Measurements from ENCODE around the gene PDZK1. TPM values are rescaled to one million over a fixed set of nuclear protein-coding genes. Genes with fewer than 3 reads are reported as not detected.

Gene PDZK1
- 0.10 TPM in 1 of 2 replicates, not detected in the other for total RNA-seq

DNA sequence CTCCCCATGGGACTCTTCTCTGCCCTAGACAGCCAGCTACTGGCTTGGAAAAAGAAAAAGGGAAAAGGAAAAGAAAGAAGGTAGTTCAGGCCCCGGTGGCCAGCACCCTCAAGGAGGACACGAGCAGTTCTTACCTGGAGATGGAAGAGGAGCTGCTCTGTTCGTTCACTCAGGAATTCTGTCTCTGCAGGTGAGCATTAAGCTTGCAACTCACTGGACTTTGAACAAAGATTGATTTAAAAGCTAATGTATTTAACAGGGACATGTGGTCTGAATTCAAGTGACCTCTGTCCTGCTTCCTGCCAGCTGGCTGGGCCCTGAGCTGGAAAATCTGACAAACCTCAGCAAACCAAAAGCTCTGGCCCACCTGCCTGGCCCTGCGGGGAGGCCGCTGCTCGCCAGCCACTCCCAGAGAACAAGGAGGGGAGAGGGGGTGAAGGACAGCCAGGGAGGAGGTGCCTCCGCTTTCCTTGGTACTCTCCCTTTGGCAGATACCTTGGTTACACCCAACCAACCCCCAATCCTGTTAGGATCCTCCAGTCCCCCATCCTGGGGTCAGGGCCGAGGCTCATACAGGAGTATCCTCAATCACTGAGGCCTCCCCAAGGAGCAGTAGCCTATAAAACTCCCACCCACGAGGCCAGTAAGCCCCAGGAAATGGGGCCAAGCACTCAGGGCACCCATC, at the start of gene PDZK1:
TSS of gene PDZK1 (minus strand) at position 186 of the 685 bp plus-strand sequence. CDS start 19,347 bp downstream, outside the sequence.

DNA sequence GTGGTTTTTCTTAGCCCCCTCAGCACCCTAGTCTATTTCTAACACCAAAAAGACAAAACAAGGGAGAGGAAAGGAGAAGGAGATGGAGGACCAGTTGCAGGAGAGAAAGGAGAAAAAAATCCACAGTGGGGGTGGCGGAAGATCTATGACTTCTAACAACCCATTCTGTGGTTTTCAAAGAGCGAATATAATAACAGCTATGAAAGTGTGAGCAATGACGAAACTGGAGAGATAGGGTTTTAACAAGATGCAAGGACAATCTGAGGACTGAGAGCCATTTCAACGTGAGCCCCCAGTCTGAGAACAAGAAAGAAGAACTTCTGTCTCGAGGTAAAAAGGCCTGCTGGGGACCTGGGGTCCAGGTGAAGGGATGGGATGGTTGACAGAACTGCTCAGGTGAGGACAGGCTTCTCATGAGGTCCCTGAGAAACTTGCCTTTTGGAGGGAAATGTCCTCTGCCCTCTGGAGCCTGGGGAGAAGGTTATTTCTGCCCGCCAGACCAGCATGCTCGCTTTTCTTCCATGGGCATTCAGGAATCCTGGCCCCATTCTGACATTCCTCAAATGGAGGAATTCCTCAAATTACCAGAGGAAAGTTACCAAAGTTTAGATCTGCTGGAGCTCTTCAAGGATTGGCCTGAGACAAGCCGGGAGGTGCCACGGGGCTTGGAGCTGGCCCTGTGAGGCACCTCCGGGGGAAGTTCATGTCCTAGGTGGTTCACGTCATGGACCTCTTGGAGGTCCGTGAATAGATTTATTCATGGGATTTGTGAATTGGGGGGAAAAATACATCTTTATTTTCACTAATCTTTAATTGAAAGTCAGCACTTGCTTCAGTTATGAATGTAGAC, 12.3 kb upstream of the PDZK1 start, which contains the start of gene CD160:
TSS of gene CD160 (plus strand) at position 270 of the 850 bp plus-strand sequence. CDS start 8,829 bp downstream, outside the sequence.

Other genes starting within 250 kb of the PDZK1 start
- 20.8 and 32.6 TPM in 2 replicates for gene GPR89A, start 99.4 kb downstream of the PDZK1 start, total RNA-seq
- not detected in 2 replicates for gene CD160, start 12.1 kb upstream of the PDZK1 start, total RNA-seq
- 6.8 and 8.2 TPM in 2 replicates for gene RNF115, start 116.7 kb upstream of the PDZK1 start, total RNA-seq
- gene POLR3C, start 116.8 kb upstream of the PDZK1 start, total RNA-seq, result 22.8 and 25.5 TPM in 2 replicates
- 0.69 and 1.4 TPM in 2 replicates for gene NUDT17, start 138.3 kb upstream of the PDZK1 start, total RNA-seq
- 26.1 and 26.3 TPM in 2 replicates for gene PIAS3, start 151.7 kb upstream of the PDZK1 start, total RNA-seq
- 4.2 and 5.0 TPM in 2 replicates for gene ANKRD35, start 178.5 kb upstream of the PDZK1 start, total RNA-seq
- 12.8 and 13.1 TPM in 2 replicates for gene ITGA10, start 202.7 kb upstream of the PDZK1 start, total RNA-seq
- 22.8 and 25.9 TPM in 2 replicates for gene PEX11B, start 211.3 kb upstream of the PDZK1 start, total RNA-seq
- 115 and 134 TPM in 2 replicates for gene RBM8A, start 220.1 kb upstream of the PDZK1 start, total RNA-seq